ENCODE results near the gene ZNF157. TPM values are rescaled to one million over a fixed set of nuclear protein-coding genes. Genes with fewer than 3 reads are reported as not detected.

ZNF157 gene
- total and polyA plus RNA-seq, 10 donors, result 0.16 to 1.6 (median 0.46) TPM

DNA sequence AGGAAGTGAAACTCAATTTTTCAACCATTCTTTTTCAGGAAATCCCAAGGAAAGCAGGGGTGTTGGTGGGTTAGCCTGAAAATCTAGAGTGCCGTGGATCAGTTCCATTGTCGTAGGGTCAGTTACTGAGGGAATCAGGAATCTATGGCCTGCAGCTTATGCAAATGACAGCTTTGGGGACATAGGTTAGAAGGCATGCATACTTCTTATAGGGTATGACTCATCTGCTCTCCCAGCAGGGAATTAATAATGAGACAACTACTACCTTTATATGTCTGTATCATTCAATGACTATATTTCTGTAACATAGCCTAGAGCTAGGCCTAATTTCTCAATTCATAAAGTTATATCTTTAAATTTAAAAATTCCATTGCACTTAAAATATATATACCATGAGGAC lies 76.1 kb downstream of the ZNF157 start:
- H3K4me1 ChIP-seq, result no peaks in the 10 kb centered on the region
- no peak for TF ChIP-seq CTCF (IDR thresholded peaks at IDR 0.05 in 8 of 11, conservative IDR thresholded peaks at IDR 0.05 in 3 of 11)
- no peak overlapping the region for H3K27ac ChIP-seq
- no peak overlapping the region for H3K4me3 ChIP-seq
- WGBS, 5 donors, result 85 to 100% (median 86%) methylated on average over 2 of the region's 2 CpGs
- intact Hi-C loops (cut with DNase I; ENCODE audit: low total_unique reads), result no loop called here
- DNase-seq, result no peak
- H3K36me3 ChIP-seq, result peaks cover 0 to 41% (median 20%) of the 10 kb centered on the region in 6 donors
- no peaks in the 10 kb centered on the region for H3K27me3 ChIP-seq (replicated peaks in 1 of 7)
- peaks cover 2 to 88% (median 55%) of the 10 kb centered on the region in 8 donors for H3K9me3 ChIP-seq

DNA sequence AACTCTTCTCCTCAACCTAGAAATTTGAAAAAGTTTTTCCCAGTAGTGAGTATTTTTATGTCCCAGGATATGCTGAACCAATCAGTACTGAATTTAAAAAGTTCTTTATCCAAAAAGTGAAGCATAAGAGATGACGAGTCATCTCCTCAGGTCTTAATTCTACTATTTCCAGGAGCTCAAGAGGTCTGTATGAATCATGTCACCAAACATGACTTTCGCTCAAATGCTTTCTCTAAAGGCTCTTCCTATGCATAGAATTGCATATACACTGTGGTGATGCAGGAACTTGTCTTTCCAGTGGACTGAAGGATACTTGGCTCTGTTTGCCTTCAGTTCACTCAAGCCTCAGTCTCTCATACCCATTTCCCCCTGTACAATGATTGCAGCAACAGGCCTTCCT lies 76.6 kb downstream of the ZNF157 start:
- intact Hi-C loops (cut with DNase I; ENCODE audit: low total_unique reads), result no loop called here

DNA sequence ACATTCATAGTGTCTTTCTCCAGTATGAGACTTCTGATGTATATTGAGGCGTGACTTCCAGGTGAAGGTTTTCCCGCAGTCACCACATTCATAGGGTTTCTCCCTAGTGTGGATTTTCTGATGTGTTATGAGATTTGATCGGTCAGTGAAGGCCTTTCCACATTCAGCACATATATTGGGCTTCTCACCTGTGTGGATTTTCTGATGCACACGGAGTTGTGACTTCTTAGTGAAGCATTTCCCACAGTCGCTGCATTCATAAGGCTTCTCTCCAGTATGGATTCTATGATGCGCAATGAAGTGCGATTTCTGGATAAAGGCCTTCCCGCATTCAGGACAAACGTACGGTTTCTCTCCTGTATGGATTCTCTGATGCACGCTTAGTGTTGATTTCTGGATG lies 77.2 kb downstream of the ZNF157 start:
- Histone ChIP-seq H3K27me3 (replicated peaks in 1 of 7) (no peaks in the 10 kb centered on the region), H3K27ac (no peak overlapping the region), H3K9me3 (peaks cover 2 to 84% (median 56%) of the 10 kb centered on the region in 8 donors), H3K4me1 (no peaks in the 10 kb centered on the region), H3K4me3 (no peak overlapping the region), H3K36me3 (peaks cover 0 to 53% (median 30%) of the 10 kb centered on the region in 6 donors)
- no peak for TF ChIP-seq POLR2A (IDR thresholded peaks at IDR 0.05)
- no peak for TF ChIP-seq CTCF (IDR thresholded peaks at IDR 0.05 in 8 of 11, conservative IDR thresholded peaks at IDR 0.05 in 3 of 11)
- no peak for TF ChIP-seq POLR2AphosphoS5 (IDR thresholded peaks at IDR 0.05)
- WGBS, 5 donors, result 89 to 99% (median 96%) methylated on average over 11 of the region's 11 CpGs
- intact Hi-C loops (cut with DNase I; ENCODE audit: low total_unique reads), result no loop called here
- no peak for DNase-seq

More for the DNA sequence above, 76.6 kb downstream of the ZNF157 start:
- H3K4me3 ChIP-seq, result no peak overlapping the region
- H3K36me3 ChIP-seq, result peaks cover 0 to 47% (median 24%) of the 10 kb centered on the region in 6 donors
- no peak for DNase-seq
- no peak for TF ChIP-seq POLR2AphosphoS5 (IDR thresholded peaks at IDR 0.05)
- no peak for TF ChIP-seq CTCF (IDR thresholded peaks at IDR 0.05 in 8 of 11, conservative IDR thresholded peaks at IDR 0.05 in 3 of 11)
- TF ChIP-seq POLR2A (IDR thresholded peaks at IDR 0.05), result no peak
- WGBS, 5 donors, result 80 to 100% (median 97%) methylated on average over 2 of the region's 2 CpGs
- no peaks in the 10 kb centered on the region for H3K27me3 ChIP-seq (replicated peaks in 1 of 7)
- peaks cover 2 to 88% (median 56%) of the 10 kb centered on the region in 8 donors for H3K9me3 ChIP-seq
- H3K27ac ChIP-seq, result no peak overlapping the region
- no peaks in the 10 kb centered on the region for H3K4me1 ChIP-seq

- DNase-seq, result no peak
- TF ChIP-seq POLR2A (IDR thresholded peaks at IDR 0.05), result no peak
- no peak for TF ChIP-seq POLR2AphosphoS5 (IDR thresholded peaks at IDR 0.05)
- no peak for TF ChIP-seq CTCF (IDR thresholded peaks at IDR 0.05 in 8 of 11, conservative IDR thresholded peaks at IDR 0.05 in 3 of 11)
- no peaks in the 10 kb centered on the region for H3K27me3 ChIP-seq (replicated peaks in 1 of 7)
- peaks cover 0 to 60% (median 31%) of the 10 kb centered on the region in 6 donors for H3K36me3 ChIP-seq
- no peak overlapping the region for H3K27ac ChIP-seq
- H3K9me3 ChIP-seq, result peaks cover 2 to 77% (median 53%) of the 10 kb centered on the region in 8 donors
- 90 to 98% (median 96%) methylated on average over 6 of the region's 6 CpGs for WGBS, 5 donors
- H3K4me3 ChIP-seq, result no peak overlapping the region
- no peaks in the 10 kb centered on the region for H3K4me1 ChIP-seq
- intact Hi-C loops (cut with DNase I; ENCODE audit: low total_unique reads), result no loop called here
Measured at GRCh38 chrX:47448165-47448806, 77.9 kb downstream of the ZNF157 start.
